Coronary artery (tissue), 2 donors: ENCODE results near the gene RAPGEF2.

Source experiments
- DNase-seq: peaks from one replicate; pipeline ENCODE4 v3.0.0-alpha.2; 2017; ENCODE audit warnings: low spot score
- H3K27ac ChIP-seq, 2 donors: fragments of 200-600 bp; sonication (generic); one replicate each; pipeline ENCODE4 v1.5.1; 2016 to 2019
- H3K4me3 ChIP-seq: fragments of 200-600 bp; sonication (generic); 2 replicates; pipeline ENCODE4 v1.5.1; 2016; ENCODE audit warnings: mild to moderate bottlenecking, moderate library complexity
- CTCF ChIP-seq: fragments of 200-600 bp; sonication (generic); IDR thresholded peaks from one replicate; pipeline ENCODE4 v1.5.1; 2019; ENCODE audit warnings: antibody characterized with exemption

Gene RAPGEF2

GRCh38 chr4:159138436-159138835 lies 35.6 kb downstream of the RAPGEF2 start:
- Histone ChIP-seq H3K4me3 (no peak overlapping the region), H3K27ac (no peak overlapping the region)
- TF ChIP-seq CTCF = no peak
- DNase-seq = no peak

GRCh38 chr4:159141193-159141592 lies 38.3 kb downstream of the RAPGEF2 start:
- DNase-seq = no peak
- Histone ChIP-seq H3K27ac (no peak overlapping the region), H3K4me3 (no peak overlapping the region)
- no peak for TF ChIP-seq CTCF

- Histone ChIP-seq H3K4me3 (no peak overlapping the region), H3K27ac (no peak overlapping the region)
- TF ChIP-seq CTCF = no peak
- DNase-seq = no peak
Measured at GRCh38 chr4:159142241-159142640, 39.4 kb downstream of the RAPGEF2 start.

GRCh38 chr4:159142681-159143384 lies 40.0 kb downstream of the RAPGEF2 start:
- TF ChIP-seq CTCF = no peak
- no peak overlapping the region for H3K27ac ChIP-seq
- DNase-seq = no peak
- no peak overlapping the region for H3K4me3 ChIP-seq

- DNase-seq = no peak
- no peak overlapping the region for H3K4me3 ChIP-seq
- no peak overlapping the region for H3K27ac ChIP-seq
- no peak for TF ChIP-seq CTCF
Measured at GRCh38 chr4:159143687-159144086, 40.8 kb downstream of the RAPGEF2 start.

GRCh38 chr4:159144112-159144694 lies 41.3 kb downstream of the RAPGEF2 start:
- Histone ChIP-seq H3K4me3 (no peak overlapping the region), H3K27ac (no peak overlapping the region)
- no peak for TF ChIP-seq CTCF
- no peak for DNase-seq
